Endothelial cell of umbilical vein (primary cell): Measurements from ENCODE around the gene KCNIP3.
"Not testable (repeated sequence)": the region's sequence is repeated elsewhere in the genome, so short reads cannot be mapped to it uniquely, and the experiment has no call there.

Source experiments
- GATA2 ChIP-seq: IDR thresholded peaks from 2 replicates; pipeline ENCODE4 v1.7.0; 2011; ENCODE audit warnings: low read depth, mild to moderate bottlenecking, moderate library complexity, mixed read lengths, low read length; ENCODE audit not compliant: insufficient read length, insufficient read depth
- JUN ChIP-seq: IDR thresholded peaks from 2 replicates; pipeline ENCODE4 v1.6.1; 2011; ENCODE audit warnings: borderline replicate concordance, low read depth; ENCODE audit not compliant: insufficient read length, insufficient read depth
- POLR2AphosphoS5 ChIP-seq: IDR thresholded peaks from 2 replicates; pipeline ENCODE4 v1.6.1; 2012; ENCODE audit warnings: low read depth, mild to moderate bottlenecking, control low read depth, low read length, moderate library complexity; ENCODE audit not compliant: insufficient read depth
- TF ChIP-seq, protein P1 (sequence below), 2 donors: IDR thresholded peaks; 1 replicate in 1 of 2; 2 replicates in 1 of 2; pipeline ENCODE4 v1.5.1; 2011; ENCODE audit warnings: low read length in 2 of 2, mild to moderate bottlenecking in 2 of 2, moderate library complexity in 2 of 2, control low read depth in 1 of 2, inconsistent platforms in 1 of 2, low read depth in 1 of 2; ENCODE audit not compliant: insufficient read depth in 1 of 2; ENCODE audit errors: extremely low read depth in 1 of 2

DNA sequence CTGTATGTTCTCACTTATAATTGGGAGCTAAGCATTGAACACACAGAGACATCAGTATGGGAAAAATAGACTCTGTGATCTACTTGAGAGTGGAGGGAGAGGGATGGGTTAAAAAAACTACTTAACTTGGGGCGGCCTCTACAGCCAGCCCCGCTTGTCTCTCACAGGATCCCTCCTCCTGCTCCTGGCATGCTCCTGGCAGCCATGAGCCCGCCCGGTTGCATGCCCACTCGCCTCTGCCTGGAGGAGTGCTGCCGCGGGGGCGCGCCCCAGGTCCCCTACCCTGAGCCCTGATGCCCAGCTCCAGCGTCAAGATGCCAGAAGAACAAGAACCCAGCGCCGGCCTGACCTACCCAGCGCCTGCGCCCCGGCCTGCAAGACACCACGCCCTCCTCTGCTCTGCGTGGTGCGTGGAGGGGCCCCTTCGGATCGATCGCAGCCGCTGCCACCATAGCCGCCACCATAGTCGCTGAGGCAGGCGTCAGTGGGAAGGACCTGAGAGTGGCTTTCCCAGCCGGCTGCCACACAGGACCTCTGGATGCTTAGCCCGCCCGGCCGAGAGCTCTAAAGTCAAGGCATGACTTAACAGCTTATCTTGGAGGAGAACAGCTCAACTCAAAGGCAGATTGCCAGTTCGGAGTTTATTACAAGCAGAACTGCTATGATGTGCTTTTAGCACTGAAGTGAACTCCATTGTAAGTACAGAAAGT, 138.2 kb downstream of the KCNIP3 start:
- TF ChIP-seq, protein P1, sequence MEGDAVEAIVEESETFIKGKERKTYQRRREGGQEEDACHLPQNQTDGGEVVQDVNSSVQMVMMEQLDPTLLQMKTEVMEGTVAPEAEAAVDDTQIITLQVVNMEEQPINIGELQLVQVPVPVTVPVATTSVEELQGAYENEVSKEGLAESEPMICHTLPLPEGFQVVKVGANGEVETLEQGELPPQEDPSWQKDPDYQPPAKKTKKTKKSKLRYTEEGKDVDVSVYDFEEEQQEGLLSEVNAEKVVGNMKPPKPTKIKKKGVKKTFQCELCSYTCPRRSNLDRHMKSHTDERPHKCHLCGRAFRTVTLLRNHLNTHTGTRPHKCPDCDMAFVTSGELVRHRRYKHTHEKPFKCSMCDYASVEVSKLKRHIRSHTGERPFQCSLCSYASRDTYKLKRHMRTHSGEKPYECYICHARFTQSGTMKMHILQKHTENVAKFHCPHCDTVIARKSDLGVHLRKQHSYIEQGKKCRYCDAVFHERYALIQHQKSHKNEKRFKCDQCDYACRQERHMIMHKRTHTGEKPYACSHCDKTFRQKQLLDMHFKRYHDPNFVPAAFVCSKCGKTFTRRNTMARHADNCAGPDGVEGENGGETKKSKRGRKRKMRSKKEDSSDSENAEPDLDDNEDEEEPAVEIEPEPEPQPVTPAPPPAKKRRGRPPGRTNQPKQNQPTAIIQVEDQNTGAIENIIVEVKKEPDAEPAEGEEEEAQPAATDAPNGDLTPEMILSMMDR (IDR thresholded peaks at IDR 0.05; ENCODE audit: extremely low read depth in 1 of 2, insufficient read depth in 1 of 2, low read depth in 1 of 2, low read length in 2 of 2): not testable (repeated sequence)
- not testable (repeated sequence) for TF ChIP-seq GATA2, POLR2AphosphoS5, JUN
